EL (cell line): ENCODE results near the gene BICDL1.

Experiments
- DNase-seq: peaks from one replicate; pipeline ENCODE4 v3.0.0-alpha.2; 2016

The BICDL1 gene

GRCh38 chr12:120055231-120056000 is 66.4 kb downstream of the BICDL1 start:
- DNase-seq, result no peak

- no peak for DNase-seq
Measured at GRCh38 chr12:120056739-120057138, 67.7 kb downstream of the BICDL1 start.

GRCh38 chr12:120060196-120060595 is 71.2 kb downstream of the BICDL1 start:
- DNase-seq, result no peak

- DNase-seq, result no peak
Measured at GRCh38 chr12:120060717-120061116, 71.7 kb downstream of the BICDL1 start.

GRCh38 chr12:120061575-120062214 is 72.7 kb downstream of the BICDL1 start:
- no peak for DNase-seq

- no peak for DNase-seq
Measured at GRCh38 chr12:120062976-120063579, 74.0 kb downstream of the BICDL1 start.

- no peak for DNase-seq
Measured at GRCh38 chr12:120064054-120064940, 75.3 kb downstream of the BICDL1 start.

GRCh38 chr12:120065472-120065871 is 76.4 kb downstream of the BICDL1 start:
- no peak for DNase-seq

GRCh38 chr12:120066341-120066740 is 77.3 kb downstream of the BICDL1 start:
- peak; percentile 30 for DNase-seq

GRCh38 chr12:120067084-120067869 is 78.2 kb downstream of the BICDL1 start:
- no peak for DNase-seq

GRCh38 chr12:120067901-120068300 is 78.9 kb downstream of the BICDL1 start:
- DNase-seq, result no peak

GRCh38 chr12:120069278-120069677 is 80.2 kb downstream of the BICDL1 start:
- no peak for DNase-seq

- DNase-seq, result no peak
Measured at GRCh38 chr12:120071493-120072020, 82.5 kb downstream of the BICDL1 start.

GRCh38 chr12:120072472-120073249 is 83.6 kb downstream of the BICDL1 start:
- DNase-seq, result no peak

- DNase-seq, result no peak
Measured at GRCh38 chr12:120075034-120075616, 86.1 kb downstream of the BICDL1 start.

- DNase-seq, result no peak
Measured at GRCh38 chr12:120076651-120077050, 87.6 kb downstream of the BICDL1 start.

GRCh38 chr12:120077260-120077659 is 88.2 kb downstream of the BICDL1 start:
- DNase-seq, result no peak

GRCh38 chr12:120078868-120079267 is 89.8 kb downstream of the BICDL1 start:
- no peak for DNase-seq

GRCh38 chr12:120079411-120080400 is 90.7 kb downstream of the BICDL1 start:
- peak; percentile 38 for DNase-seq
